ENCODE data around the gene SMIM41.

The SMIM41 gene

GRCh38 chr12:52063981-52064649, 15.4 kb upstream of the SMIM41 start:
- DNase-seq = no peak

GRCh38 chr12:52066346-52067080, 13.0 kb upstream of the SMIM41 start:
- DNase-seq = no peak

DNA sequence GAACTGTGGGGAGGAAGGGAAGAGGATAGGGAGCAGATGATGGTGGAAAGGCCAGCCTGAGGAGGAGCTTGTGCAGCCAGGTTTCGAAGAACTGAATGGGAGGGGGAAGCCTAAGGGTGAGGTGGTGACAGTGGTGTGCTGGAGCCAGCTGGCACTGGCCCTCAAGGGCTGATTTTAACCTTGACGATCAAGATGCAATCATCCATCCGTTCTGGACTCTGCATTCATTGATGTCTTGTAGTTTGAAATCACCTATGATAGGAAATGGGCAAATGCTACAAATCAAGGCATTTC, 12.5 kb upstream of the SMIM41 start:
- no peak for DNase-seq

GRCh38 chr12:52069327-52070184, 9.9 kb upstream of the SMIM41 start, which contains the start of gene ATG101:
Gene ATG101 (plus strand): TSS chr12:52069978. CDS start chr12:52073651, 3,673 bp downstream.
- DNase-seq = peak; percentile 89

DNA sequence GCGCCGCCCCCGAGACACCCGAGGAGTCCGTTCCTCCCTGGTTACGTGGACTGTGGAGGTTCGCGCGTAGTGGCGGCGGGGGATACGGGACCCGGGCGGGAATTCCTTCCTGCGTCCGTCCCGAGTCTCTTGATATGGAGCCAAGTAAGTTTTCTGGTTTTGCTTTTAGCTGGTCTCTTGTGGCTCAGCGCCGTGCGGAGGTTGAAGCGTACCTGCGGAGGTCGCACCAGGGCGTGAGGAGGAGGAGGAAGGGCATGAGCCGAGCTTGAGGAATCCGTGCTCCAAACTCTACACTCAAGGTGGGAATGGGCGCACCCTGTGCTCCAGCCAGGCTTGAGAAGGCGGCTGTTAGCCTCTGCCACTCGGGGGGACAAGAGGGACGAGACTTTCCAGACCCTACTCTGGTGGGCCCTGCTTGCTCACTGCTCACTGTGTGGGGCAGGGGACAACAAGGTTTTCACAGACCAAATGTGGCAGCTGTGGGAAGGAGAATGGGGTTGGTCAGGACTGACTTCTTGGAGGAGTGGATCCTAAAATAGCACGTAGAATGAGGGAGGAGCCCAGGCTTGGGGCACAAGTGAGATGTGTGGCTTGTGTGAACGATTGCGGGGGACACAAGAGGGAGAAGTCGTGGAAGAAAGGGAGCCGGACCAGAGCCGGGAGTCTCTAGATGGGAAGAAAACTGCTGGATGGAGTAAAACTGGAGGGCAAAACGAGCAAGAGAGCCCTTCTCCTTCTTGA, 9.1 kb upstream of the SMIM41 start:
- DNase-seq = no peak

GRCh38 chr12:52073531-52074381, 5.7 kb upstream of the SMIM41 start:
- DNase-seq = peak; percentile 89

DNA sequence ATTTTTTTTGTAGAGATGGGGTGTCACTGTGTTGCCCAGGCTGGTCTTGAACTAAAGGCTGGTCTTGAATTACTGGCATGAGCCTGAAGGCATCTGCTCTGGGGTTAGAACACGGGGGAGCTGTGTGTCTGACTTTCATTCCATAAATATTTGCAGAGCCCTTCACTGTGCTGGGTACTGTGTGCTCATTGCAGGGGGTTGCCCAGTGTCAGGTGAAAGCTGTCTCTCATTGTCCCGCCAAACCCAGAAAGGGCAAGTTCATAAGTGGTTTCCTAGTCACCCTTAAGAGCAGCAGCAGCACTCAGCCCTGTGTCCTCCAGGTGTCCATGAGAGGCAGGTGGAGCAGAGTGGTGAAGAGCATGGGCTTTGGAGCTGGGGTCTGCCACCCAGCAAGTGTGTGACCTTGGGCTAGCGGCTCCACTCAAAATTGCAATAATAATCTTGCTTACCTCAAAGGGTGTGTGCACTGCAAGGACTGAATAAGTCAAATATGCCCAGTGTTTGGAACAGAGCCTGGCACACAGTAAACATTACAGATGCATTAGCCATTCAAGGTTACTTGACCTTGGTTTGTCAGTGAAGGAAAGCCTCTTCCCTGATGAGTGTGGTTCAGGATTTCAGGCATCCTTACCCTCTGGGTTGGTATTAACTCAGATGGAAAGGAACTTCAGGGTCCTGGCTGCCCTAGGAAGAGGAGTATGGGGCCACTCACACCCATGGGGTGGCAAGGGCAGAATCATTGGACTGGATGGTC, 4.4 kb upstream of the SMIM41 start:
- DNase-seq = no peak

- DNase-seq = no peak
These were observed 2.7 kb upstream of the SMIM41 start for GRCh38 chr12:52076811-52077210.

- DNase-seq = no peak
These were observed 1.2 kb upstream of the SMIM41 start for GRCh38 chr12:52078276-52078675.

GRCh38 chr12:52080403-52081251, 1.1 kb downstream of the SMIM41 start:
- DNase-seq = no peak

- DNase-seq = peak; percentile 67
These were observed 1.8 kb downstream of the SMIM41 start for GRCh38 chr12:52081263-52081733.

DNA sequence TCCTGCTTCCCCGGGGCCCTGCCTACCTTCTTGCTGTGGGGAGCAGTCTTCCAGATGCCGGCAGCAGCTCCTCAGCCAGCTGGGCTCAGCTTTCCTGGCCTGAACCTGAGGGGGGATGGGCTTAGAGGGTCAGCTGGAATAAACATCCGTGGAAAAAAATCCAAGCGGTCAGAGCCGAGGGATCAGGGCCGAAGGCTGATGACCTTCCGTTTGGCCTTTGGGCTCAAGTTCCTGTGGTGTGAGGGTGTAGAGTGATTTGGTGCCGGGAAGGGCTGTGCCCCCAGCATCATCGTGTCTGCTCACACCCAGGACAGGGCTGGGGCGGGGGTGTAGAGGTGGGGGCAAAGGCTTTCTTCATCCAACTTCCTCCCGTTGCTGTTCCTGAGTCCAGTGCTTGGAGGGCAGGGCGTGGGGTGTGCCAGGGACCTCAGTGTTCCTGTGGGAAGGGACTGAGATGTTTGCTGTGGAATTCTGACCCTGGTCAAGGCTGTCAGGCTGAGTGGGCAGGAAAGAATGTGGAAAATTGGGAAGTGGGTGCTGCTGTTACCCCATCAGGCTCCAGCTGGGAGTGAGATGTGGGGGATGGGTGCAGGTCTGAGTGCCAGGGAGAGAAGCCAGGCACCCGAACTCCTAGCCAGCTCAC, 2.6 kb downstream of the SMIM41 start:
- DNase-seq = no peak

DNA sequence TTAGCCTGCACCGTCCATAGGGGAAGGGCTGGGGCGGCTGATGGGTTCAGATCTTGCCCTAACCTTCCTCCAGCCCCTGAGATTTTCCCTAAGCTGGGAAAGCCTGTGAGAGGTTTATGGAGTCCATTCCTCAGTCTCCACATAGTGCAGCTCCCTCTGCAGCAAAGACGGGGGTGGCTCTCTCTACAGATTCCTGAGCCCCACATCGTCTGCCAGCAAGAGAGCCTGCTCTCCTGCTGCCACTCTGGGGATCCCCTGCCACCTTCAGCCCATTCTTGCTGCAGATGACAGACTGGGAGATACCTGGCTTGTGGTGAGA, 3.1 kb downstream of the SMIM41 start:
- DNase-seq = no peak

DNA sequence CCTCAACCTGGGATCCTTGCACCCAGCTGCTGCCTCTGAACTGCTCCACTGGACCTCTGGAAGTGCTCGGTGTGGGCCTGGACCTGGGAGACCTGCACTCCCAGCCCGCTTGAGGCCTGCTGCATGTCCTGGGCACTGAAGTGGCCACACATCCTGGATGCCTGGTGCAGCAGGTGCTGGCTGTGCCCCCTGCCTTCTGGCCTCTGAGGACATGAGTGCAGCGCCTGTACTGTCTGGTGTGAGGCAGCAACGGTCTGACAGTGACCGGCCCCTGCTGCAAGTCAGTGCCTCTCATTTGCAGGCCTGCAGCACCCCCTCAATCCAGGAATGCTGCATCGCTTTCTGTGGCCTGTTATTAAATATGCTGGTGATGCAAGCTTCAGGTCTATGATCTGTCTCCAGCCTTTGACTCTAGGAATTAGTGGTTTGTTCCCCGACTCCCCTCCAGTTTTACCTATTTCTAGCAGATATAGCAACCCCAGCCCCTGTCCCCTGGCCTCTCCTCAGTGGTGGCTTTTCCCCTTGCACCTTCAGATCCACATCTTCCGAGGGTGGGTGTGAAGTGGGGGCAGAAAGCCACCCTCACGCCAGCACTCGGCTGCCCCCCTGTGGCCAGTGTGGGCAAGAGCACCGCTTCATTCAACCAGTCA, 3.6 kb downstream of the SMIM41 start:
- peak; percentile 86 for DNase-seq

GRCh38 chr12:52083638-52083996, 4.1 kb downstream of the SMIM41 start:
- DNase-seq = no peak

DNA sequence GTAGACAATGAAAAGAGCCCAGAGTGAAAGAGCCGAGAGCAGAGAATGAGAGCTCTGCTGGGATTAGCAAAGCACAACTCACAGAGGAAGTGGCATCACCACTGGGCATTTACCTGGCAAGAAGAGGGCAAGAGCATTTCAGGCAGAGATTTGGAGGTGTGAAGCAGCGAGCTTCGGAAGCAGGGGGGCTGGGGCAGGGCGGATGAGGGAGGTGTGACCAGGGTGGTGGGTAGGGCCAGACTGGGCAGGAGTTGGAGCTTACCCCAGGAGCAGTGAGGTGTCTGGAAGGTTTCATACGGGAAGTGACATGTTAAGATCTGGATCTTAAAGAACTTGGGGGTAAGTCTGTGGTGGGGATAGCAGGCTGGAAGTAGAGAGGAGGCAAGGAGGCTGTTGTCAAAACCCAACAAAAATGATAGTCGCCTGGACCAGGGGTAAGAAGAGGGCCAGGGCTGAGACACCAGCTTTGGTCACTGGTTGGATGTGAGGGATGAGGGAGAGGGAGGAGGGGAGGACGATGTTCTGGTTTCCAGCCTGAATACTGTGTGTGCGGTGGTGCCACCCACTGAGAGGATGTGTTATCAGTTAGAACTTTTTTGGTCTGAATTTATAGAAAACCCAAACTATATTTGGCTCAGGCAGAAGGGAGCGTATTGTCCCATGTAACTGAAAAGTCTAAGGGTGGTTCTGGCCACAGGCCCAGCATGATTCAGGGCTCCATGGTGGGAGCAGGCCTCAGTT, 5.2 kb downstream of the SMIM41 start:
- no peak for DNase-seq

DNA sequence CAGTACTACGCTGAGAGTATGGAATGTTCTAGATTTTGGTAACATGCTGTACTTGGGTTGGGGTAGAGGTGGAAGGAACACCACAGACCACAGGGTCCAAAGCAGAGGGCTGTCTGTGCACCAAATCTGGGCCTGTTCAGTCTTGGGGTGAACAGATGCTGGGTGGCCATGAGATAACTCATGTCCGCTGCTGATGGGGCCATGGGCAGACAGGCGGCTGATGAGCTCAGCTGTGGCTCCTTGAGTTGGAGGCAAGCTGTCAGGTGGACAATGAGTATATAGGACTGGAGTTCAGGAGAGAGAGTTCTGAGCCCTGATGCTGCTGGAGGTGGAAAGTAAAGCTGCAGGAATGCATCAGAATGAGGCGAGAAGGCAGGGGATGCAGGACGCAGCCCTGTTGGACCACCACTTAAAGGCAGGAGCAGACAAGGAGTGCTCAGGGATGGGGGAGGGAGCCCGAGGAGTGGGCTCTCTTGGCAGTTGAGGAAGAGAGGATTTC, 6.2 kb downstream of the SMIM41 start:
- DNase-seq = no peak

GRCh38 chr12:52086366-52086765, 6.9 kb downstream of the SMIM41 start:
- no peak for DNase-seq

All from NCI-H2107 (cell line).